ENCODE measurements around the gene IFT80.

The IFT80 gene

DNA sequence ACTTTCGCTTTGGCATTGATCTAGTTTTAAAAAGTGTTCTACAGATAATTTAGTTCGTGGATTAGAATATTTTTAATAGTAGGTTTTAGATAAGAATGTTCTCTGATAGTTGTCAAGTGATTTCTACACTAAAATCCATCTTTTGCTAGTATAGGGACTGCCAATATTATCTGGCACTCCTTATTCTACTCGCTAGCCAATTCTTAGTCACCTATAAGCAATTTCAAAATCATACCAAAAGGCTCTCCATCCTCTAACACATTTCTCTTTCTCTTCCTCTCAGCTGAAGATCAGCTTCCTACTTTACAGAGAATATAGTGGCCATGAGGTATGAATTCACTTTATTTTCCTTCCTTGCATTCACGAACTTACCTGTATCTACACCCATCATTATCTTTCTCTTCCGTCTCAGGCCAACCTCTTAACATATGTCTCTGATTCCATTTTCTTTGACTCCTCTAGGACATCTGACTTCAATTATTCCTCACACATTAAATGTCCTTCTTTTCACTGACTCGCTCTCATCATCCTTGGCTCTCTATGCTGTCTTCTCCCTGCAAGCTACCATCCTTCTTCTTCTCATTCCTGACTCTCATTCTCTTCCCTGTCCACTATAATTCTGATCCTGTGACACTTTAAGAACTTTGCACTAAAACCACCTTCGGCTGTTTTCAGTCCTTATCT lies 138.3 kb downstream of the IFT80 start:
- H3K18ac ChIP-seq (ENCODE audit: low read depth in 1 of 2, low read length in 2 of 2): no peak overlapping the region
- 94% methylated on average over 7 of the region's 7 CpGs for WGBS
- H3K4me3 ChIP-seq (ENCODE audit: insufficient read depth in 1 of 2, low read depth in 1 of 2, low read length in 2 of 2): peak overlapping the region in 1 of 2 experiments; percentile 72
- no peaks in the 10 kb centered on the region for H3K4me1 ChIP-seq (ENCODE audit: control insufficient read depth, insufficient read depth, low read depth, low read length)
- H2AK5ac ChIP-seq (ENCODE audit: low read length, severe bottlenecking): no peak overlapping the region
- H2BK5ac ChIP-seq (ENCODE audit: low read depth, low read length, poor library complexity, severe bottlenecking): no peak overlapping the region
- peaks cover 0 to 52% of the 10 kb centered on the region in 2 experiments for H3K36me3 ChIP-seq (ENCODE audit: control insufficient read depth in 1 of 2, insufficient read depth in 2 of 2, low read depth in 1 of 2, low read length in 2 of 2)
- H3K4me2 ChIP-seq (ENCODE audit: low read length, poor library complexity, severe bottlenecking): no peak overlapping the region
- H2AFZ ChIP-seq (ENCODE audit: low read depth, low read length): no peak overlapping the region
- no peak overlapping the region for H4K8ac ChIP-seq (ENCODE audit: low read length)
- no peak overlapping the region for H2BK12ac ChIP-seq (ENCODE audit: low read length in 2 of 2)
- no peaks in the 10 kb centered on the region for H3K27me3 ChIP-seq (ENCODE audit: control insufficient read depth in 1 of 2, insufficient read depth in 1 of 2, low read length in 2 of 2)
- no peak overlapping the region for H2BK15ac ChIP-seq (ENCODE audit: low read depth, poor library complexity, severe bottlenecking)
- H3K27ac ChIP-seq (ENCODE audit: low read length, poor library complexity, severe bottlenecking): no peak overlapping the region
- H4K91ac ChIP-seq (ENCODE audit: low read length): no peak overlapping the region
- peak overlapping the region; percentile 75 for H3K9ac ChIP-seq (ENCODE audit: low read length)
- H2BK120ac ChIP-seq (ENCODE audit: low read depth, low read length): no peak overlapping the region
- no peaks in the 10 kb centered on the region for H3K9me3 ChIP-seq (ENCODE audit: control insufficient read depth, low read length)
- no peak for DNase-seq
- H3K23ac ChIP-seq (ENCODE audit: low read length in 2 of 2): no peak overlapping the region
- H3K14ac ChIP-seq (ENCODE audit: low read length in 2 of 2): no peak overlapping the region
- H3K79me1 ChIP-seq (replicated peaks; ENCODE audit: low read length, poor library complexity, severe bottlenecking): no peaks in the 10 kb centered on the region
- no peak overlapping the region for H3K4ac ChIP-seq (ENCODE audit: low read depth in 1 of 2, low read length in 2 of 2)

DNA sequence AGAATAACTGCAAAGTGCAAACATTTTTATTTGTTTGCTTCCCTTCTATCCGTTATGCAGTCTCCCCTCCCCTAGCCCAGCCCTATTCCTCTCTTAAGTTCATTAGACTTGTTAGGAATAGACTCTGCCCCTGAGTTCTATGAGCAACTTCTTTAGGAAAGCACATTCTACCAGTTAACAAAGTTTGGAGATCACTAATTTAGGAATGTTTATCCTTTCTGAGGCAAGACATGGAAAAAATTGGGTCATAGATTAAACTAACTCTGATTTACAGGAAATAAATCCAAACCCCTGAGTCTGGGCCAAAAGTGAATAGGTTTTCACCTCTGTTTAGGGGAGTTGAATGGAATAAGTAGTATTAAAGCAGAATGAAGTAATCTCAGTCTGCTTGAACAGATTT lies 139.4 kb downstream of the IFT80 start:
- Histone ChIP-seq H3K9me3 (ENCODE audit: control insufficient read depth, low read length) (no peaks in the 10 kb centered on the region), H4K91ac (ENCODE audit: low read length) (no peak overlapping the region), H3K36me3 (ENCODE audit: control insufficient read depth in 1 of 2, insufficient read depth in 2 of 2, low read depth in 1 of 2, low read length in 2 of 2) (peaks cover 2 to 49% of the 10 kb centered on the region in 2 experiments), H2BK12ac (ENCODE audit: low read length in 2 of 2) (no peak overlapping the region), H3K14ac (ENCODE audit: low read length in 2 of 2) (no peak overlapping the region), H2BK5ac (ENCODE audit: low read depth, low read length, poor library complexity, severe bottlenecking) (no peak overlapping the region), H3K4ac (ENCODE audit: low read depth in 1 of 2, low read length in 2 of 2) (no peak overlapping the region), H3K23ac (ENCODE audit: low read length in 2 of 2) (no peak overlapping the region), H2BK120ac (ENCODE audit: low read depth, low read length) (no peak overlapping the region), H3K4me2 (ENCODE audit: low read length, poor library complexity, severe bottlenecking) (no peak overlapping the region), H3K4me1 (ENCODE audit: control insufficient read depth, insufficient read depth, low read depth, low read length) (no peaks in the 10 kb centered on the region), H3K79me1 (replicated peaks; ENCODE audit: low read length, poor library complexity, severe bottlenecking) (no peaks in the 10 kb centered on the region), H3K27me3 (ENCODE audit: control insufficient read depth in 1 of 2, insufficient read depth in 1 of 2, low read length in 2 of 2) (no peaks in the 10 kb centered on the region), H3K4me3 (ENCODE audit: insufficient read depth in 1 of 2, low read depth in 1 of 2, low read length in 2 of 2) (no peak overlapping the region), H4K8ac (ENCODE audit: low read length) (no peak overlapping the region), H3K9ac (ENCODE audit: low read length) (peak overlapping the region; percentile 75), H3K27ac (ENCODE audit: low read length, poor library complexity, severe bottlenecking) (no peak overlapping the region), H2AFZ (ENCODE audit: low read depth, low read length) (no peak overlapping the region), H2BK15ac (ENCODE audit: low read depth, poor library complexity, severe bottlenecking) (no peak overlapping the region), H2AK5ac (ENCODE audit: low read length, severe bottlenecking) (no peak overlapping the region), H3K18ac (ENCODE audit: low read depth in 1 of 2, low read length in 2 of 2) (no peak overlapping the region)
- no peak for DNase-seq
- WGBS: 100% methylated on average over 1 of the region's 1 CpG

DNA sequence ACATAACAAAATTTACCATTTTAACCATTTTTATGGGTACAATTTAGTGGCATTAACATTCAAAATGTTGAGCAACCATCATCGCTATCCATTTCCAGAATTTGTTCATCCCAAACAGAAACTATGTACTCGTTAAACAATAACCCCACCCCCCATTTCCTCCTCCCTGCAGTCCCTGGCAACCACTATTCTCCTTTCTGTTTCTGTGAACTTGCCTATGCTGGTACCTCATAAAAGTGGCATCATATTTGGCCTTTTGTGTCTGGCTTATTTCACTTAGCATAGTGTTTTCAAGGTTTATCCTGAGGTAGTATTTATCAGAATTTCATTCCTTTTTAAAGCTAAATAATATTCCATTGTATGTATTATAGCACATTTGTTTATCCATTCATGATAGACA lies 141.4 kb downstream of the IFT80 start:
- no peak overlapping the region for H3K23ac ChIP-seq (ENCODE audit: low read length in 2 of 2)
- H3K79me1 ChIP-seq (replicated peaks; ENCODE audit: low read length, poor library complexity, severe bottlenecking): no peaks in the 10 kb centered on the region
- H3K4me2 ChIP-seq (ENCODE audit: low read length, poor library complexity, severe bottlenecking): no peak overlapping the region
- H2BK12ac ChIP-seq (ENCODE audit: low read length in 2 of 2): no peak overlapping the region
- H3K9me3 ChIP-seq (ENCODE audit: control insufficient read depth, low read length): no peaks in the 10 kb centered on the region
- no peak overlapping the region for H4K8ac ChIP-seq (ENCODE audit: low read length)
- no peak for DNase-seq
- H2BK120ac ChIP-seq (ENCODE audit: low read depth, low read length): no peak overlapping the region
- H3K18ac ChIP-seq (ENCODE audit: low read depth in 1 of 2, low read length in 2 of 2): no peak overlapping the region
- no peak overlapping the region for H2BK5ac ChIP-seq (ENCODE audit: low read depth, low read length, poor library complexity, severe bottlenecking)
- H2AK5ac ChIP-seq (ENCODE audit: low read length, severe bottlenecking): no peak overlapping the region
- H4K91ac ChIP-seq (ENCODE audit: low read length): no peak overlapping the region
- H3K4me3 ChIP-seq (ENCODE audit: insufficient read depth in 1 of 2, low read depth in 1 of 2, low read length in 2 of 2): no peak overlapping the region
- no peak overlapping the region for H3K4ac ChIP-seq (ENCODE audit: low read depth in 1 of 2, low read length in 2 of 2)
- no peak overlapping the region for H3K14ac ChIP-seq (ENCODE audit: low read length in 2 of 2)
- no peaks in the 10 kb centered on the region for H3K4me1 ChIP-seq (ENCODE audit: control insufficient read depth, insufficient read depth, low read depth, low read length)
- no peak overlapping the region for H3K27ac ChIP-seq (ENCODE audit: low read length, poor library complexity, severe bottlenecking)
- H2AFZ ChIP-seq (ENCODE audit: low read depth, low read length): no peak overlapping the region
- H3K27me3 ChIP-seq (ENCODE audit: control insufficient read depth in 1 of 2, insufficient read depth in 1 of 2, low read length in 2 of 2): no peaks in the 10 kb centered on the region
- no peak overlapping the region for H3K9ac ChIP-seq (ENCODE audit: low read length)
- H3K36me3 ChIP-seq (ENCODE audit: control insufficient read depth in 1 of 2, insufficient read depth in 2 of 2, low read depth in 1 of 2, low read length in 2 of 2): peaks cover 2 to 48% of the 10 kb centered on the region in 2 experiments
- no peak overlapping the region for H2BK15ac ChIP-seq (ENCODE audit: low read depth, poor library complexity, severe bottlenecking)
- 94% methylated on average over 2 of the region's 2 CpGs for WGBS

DNA sequence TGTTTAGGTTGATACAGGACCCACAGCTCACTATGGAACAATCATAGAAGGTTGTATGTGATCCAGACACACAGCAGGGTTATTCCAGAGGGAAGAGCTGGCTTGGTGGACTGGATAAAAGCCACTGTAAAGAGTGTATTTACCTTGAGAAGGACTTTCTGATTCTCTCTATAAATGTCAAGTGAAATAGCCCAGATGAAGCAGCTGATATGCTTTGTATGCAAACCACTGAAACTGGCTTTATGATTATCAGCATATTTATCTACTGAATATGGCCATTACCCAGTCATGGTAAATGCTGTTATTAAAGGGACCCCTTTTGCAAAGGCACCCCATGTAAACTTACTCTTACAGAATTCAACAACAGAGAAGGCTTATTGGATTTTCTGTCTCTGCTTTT lies 145.7 kb downstream of the IFT80 start:
- H3K23ac ChIP-seq (ENCODE audit: low read length in 2 of 2): no peak overlapping the region
- no peak overlapping the region for H3K18ac ChIP-seq (ENCODE audit: low read depth in 1 of 2, low read length in 2 of 2)
- no peak overlapping the region for H3K4me3 ChIP-seq (ENCODE audit: insufficient read depth in 1 of 2, low read depth in 1 of 2, low read length in 2 of 2)
- no peaks in the 10 kb centered on the region for H3K27me3 ChIP-seq (ENCODE audit: control insufficient read depth in 1 of 2, insufficient read depth in 1 of 2, low read length in 2 of 2)
- no peak overlapping the region for H3K4me2 ChIP-seq (ENCODE audit: low read length, poor library complexity, severe bottlenecking)
- H3K4me1 ChIP-seq (ENCODE audit: control insufficient read depth, insufficient read depth, low read depth, low read length): no peaks in the 10 kb centered on the region
- no peak for DNase-seq
- H3K4ac ChIP-seq (ENCODE audit: low read depth in 1 of 2, low read length in 2 of 2): no peak overlapping the region
- H3K27ac ChIP-seq (ENCODE audit: low read length, poor library complexity, severe bottlenecking): no peak overlapping the region
- no peaks in the 10 kb centered on the region for H3K79me1 ChIP-seq (replicated peaks; ENCODE audit: low read length, poor library complexity, severe bottlenecking)
- H2AFZ ChIP-seq (ENCODE audit: low read depth, low read length): no peak overlapping the region
- peaks cover 2 to 33% of the 10 kb centered on the region in 2 experiments for H3K36me3 ChIP-seq (ENCODE audit: control insufficient read depth in 1 of 2, insufficient read depth in 2 of 2, low read depth in 1 of 2, low read length in 2 of 2)
- no peak overlapping the region for H2BK12ac ChIP-seq (ENCODE audit: low read length in 2 of 2)
- no peak overlapping the region for H3K14ac ChIP-seq (ENCODE audit: low read length in 2 of 2)
- H2BK15ac ChIP-seq (ENCODE audit: low read depth, poor library complexity, severe bottlenecking): no peak overlapping the region
- no peak overlapping the region for H4K91ac ChIP-seq (ENCODE audit: low read length)
- no peak overlapping the region for H2BK120ac ChIP-seq (ENCODE audit: low read depth, low read length)
- no peak overlapping the region for H2BK5ac ChIP-seq (ENCODE audit: low read depth, low read length, poor library complexity, severe bottlenecking)
- H2AK5ac ChIP-seq (ENCODE audit: low read length, severe bottlenecking): no peak overlapping the region
- no peak overlapping the region for H3K9ac ChIP-seq (ENCODE audit: low read length)
- no peak overlapping the region for H4K8ac ChIP-seq (ENCODE audit: low read length)
- no peaks in the 10 kb centered on the region for H3K9me3 ChIP-seq (ENCODE audit: control insufficient read depth, low read length)

Measured in mesenchymal stem cell (in vitro differentiated cells and primary cell).